OCI-LY7 (cell line): ENCODE results near the gene ITGB8. TPM values are rescaled to one million over a fixed set of nuclear protein-coding genes. Genes with fewer than 3 reads are reported as not detected.

Experiments
- BruUV-seq: library from RNA; stranded (reverse); fragments of 400-500 nt; replicated peaks from 2 replicates; lab custom pipeline; 2021; lab: Mats Ljungman, UMichigan
- CTCF ChIA-PET: fragments of 300-600 bp; sonication (Branson Sonifier 250); formaldehyde crosslinking; loops from one replicate; lab custom pipeline; 2022; ENCODE audit warnings: antibody characterized with exemption; ENCODE audit not compliant: unreplicated experiment; lab: Charles Lee
- POLR2A ChIA-PET: fragments of 300-600 bp; sonication (Branson Sonifier 250); formaldehyde crosslinking; loops from one replicate; lab custom pipeline; 2022; ENCODE audit warnings: antibody characterized with exemption; lab: Charles Lee
- DNase-seq: peaks from one replicate; pipeline ENCODE4 v3.0.0-alpha.2; 2015; ENCODE audit warnings: low spot score
- H2AFZ ChIP-seq: fragments of 200-600 bp; sonication (generic), shearing (Covaris generic); 2 replicates; pipeline ENCODE4 v1.6.1; 2014; ENCODE audit warnings: mild to moderate bottlenecking, antibody characterized with exemption, low read length, moderate library complexity
- H3K27ac ChIP-seq: fragments of 200-600 bp; sonication (generic); 2 replicates; pipeline ENCODE4 v1.5.1; 2014; ENCODE audit warnings: mixed run types, low read depth, mild to moderate bottlenecking, moderate library complexity, low read length, inconsistent platforms; ENCODE audit not compliant: poor library complexity, severe bottlenecking
- H3K36me3 ChIP-seq: fragments of 200-600 bp; sonication (generic); 2 replicates; pipeline ENCODE4 v1.6.1; 2014; ENCODE audit warnings: mild to moderate bottlenecking, antibody characterized with exemption, low read length, moderate library complexity, mixed read lengths; ENCODE audit not compliant: insufficient read depth
- H3K4me1 ChIP-seq: fragments of 200-600 bp; sonication (generic); 2 replicates; pipeline ENCODE4 v1.5.1; 2014; ENCODE audit warnings: mild to moderate bottlenecking, low read length; ENCODE audit not compliant: insufficient read depth, poor library complexity, severe bottlenecking
- H3K4me2 ChIP-seq: fragments of 200-600 bp; sonication (generic); 2 replicates; pipeline ENCODE4 v1.6.1; 2014; ENCODE audit warnings: mild to moderate bottlenecking, low read length
- H3K4me3 ChIP-seq: fragments of 200-600 bp; sonication (generic); 2 replicates; pipeline ENCODE4 v1.5.1; 2014; ENCODE audit warnings: mild to moderate bottlenecking, low read depth, low read length; ENCODE audit not compliant: poor library complexity, severe bottlenecking
- H3K79me2 ChIP-seq: fragments of 200-600 bp; sonication (generic); 2 replicates; pipeline ENCODE4 v1.6.1; 2016; ENCODE audit warnings: low read depth, mild to moderate bottlenecking, low read length, moderate library complexity, mixed read lengths; ENCODE audit not compliant: insufficient read depth
- H3K9me2 ChIP-seq: fragments of 200-600 bp; sonication (generic); 2 replicates; pipeline ENCODE4 v1.6.1; 2016; ENCODE audit warnings: mild to moderate bottlenecking, low read length, mixed read lengths; ENCODE audit not compliant: insufficient read depth
- H3K9me3 ChIP-seq: fragments of 200-600 bp; sonication (generic); 2 replicates; pipeline ENCODE4 v1.6.1; 2014; ENCODE audit warnings: mild to moderate bottlenecking, mixed run types, low read length, mixed read lengths
- H4K20me1 ChIP-seq: fragments of 200-600 bp; sonication (generic); 2 replicates; pipeline ENCODE4 v1.6.1; 2014; ENCODE audit warnings: mild to moderate bottlenecking, antibody characterized with exemption, low read length, moderate library complexity, mixed read lengths; ENCODE audit not compliant: insufficient read depth
- CTCF ChIP-seq: fragments of 200-600 bp; sonication (generic); conservative IDR thresholded peaks from 2 replicates; pipeline ENCODE4 v1.5.1; 2014; ENCODE audit warnings: mild to moderate bottlenecking, antibody characterized with exemption, low read length, moderate library complexity, mixed read lengths
- EZH2phosphoT487 ChIP-seq: fragments of 200-600 bp; sonication (generic); IDR thresholded peaks from 2 replicates; pipeline ENCODE4 v1.6.1; 2018; ENCODE audit warnings: low read depth, borderline replicate concordance, mild to moderate bottlenecking, mixed run types, antibody characterized with exemption, low read length, moderate library complexity, mixed read lengths
- intact Hi-C: fragments of 100-400 bp; cut with micrococcal nuclease; formaldehyde crosslinking; loops from one replicate; pipeline ENCODE4 v1.10.0; 2022; ENCODE audit not compliant: unreplicated experiment
- total RNA-seq, 2 experiments: library from RNA; depleted of rRNA in 1 of 2; stranded (reverse); fragments of >200 nt in 1 of 2; shearing (Covaris generic) in 1 of 2; gene quantifications; 2 replicates each; pipeline ENCODE4 v1.2.3, GENCODE V29; 2014 to 2022

The ITGB8 gene
- total RNA-seq, 2 experiments from 2014 or later = not detected

GRCh38 chr7:20438694-20439376, 108.1 kb downstream of the ITGB8 start:
- ChIA-PET CTCF (no interaction called here), POLR2A (interaction anchor here (0.7 kb wide), 1 partner anchor 10 kb away, joined by 4 read pairs; no protein-coding TSS in a partner anchor)
- no peaks in the 10 kb centered on the region for H3K9me2 ChIP-seq
- DNase-seq = peak; percentile 20
- H3K4me1 ChIP-seq = peaks cover 11% of the 10 kb centered on the region
- TF ChIP-seq EZH2phosphoT487 = no peak
- 0 out of 2 replicates have a peak overlapping the region, but pooled peaks have one; percentile 7 for H2AFZ ChIP-seq
- H3K9me3 ChIP-seq = no peaks in the 10 kb centered on the region
- H3K36me3 ChIP-seq = no peaks in the 10 kb centered on the region
- no peaks in the 10 kb centered on the region for H3K79me2 ChIP-seq
- no peaks in the 10 kb centered on the region for H4K20me1 ChIP-seq
- H3K27ac ChIP-seq = no peak overlapping the region
- H3K4me2 ChIP-seq = peak overlapping the region; percentile 45
- BruUV-seq = no TSS peak
- intact Hi-C loops = no loop called here
- H3K4me3 ChIP-seq = no peak overlapping the region

- H3K9me2 ChIP-seq = no peaks in the 10 kb centered on the region
- POLR2A ChIA-PET = interaction anchor here (0.7 kb wide), 1 partner anchor 10 kb away, joined by 4 read pairs; no protein-coding TSS in a partner anchor
- no peaks in the 10 kb centered on the region for H3K9me3 ChIP-seq
- no peaks in the 10 kb centered on the region for H3K79me2 ChIP-seq
- no peaks in the 10 kb centered on the region for H4K20me1 ChIP-seq
- no peak overlapping the region for H2AFZ ChIP-seq
- no peak overlapping the region for H3K4me3 ChIP-seq
- peaks cover 11% of the 10 kb centered on the region for H3K4me1 ChIP-seq
- intact Hi-C loops = loop anchor here (10.0 kb wide), 1 partner anchor 695 kb away; no protein-coding TSS in a partner anchor
- DNase-seq = no peak
- H3K27ac ChIP-seq = no peak overlapping the region
- no peak overlapping the region for H3K4me2 ChIP-seq
- no peaks in the 10 kb centered on the region for H3K36me3 ChIP-seq
- TF ChIP-seq EZH2phosphoT487 (no peak), CTCF (no peak)
- CTCF ChIA-PET = no interaction called here
- BruUV-seq = no TSS peak
Measured at GRCh38 chr7:20439416-20440185, 108.9 kb downstream of the ITGB8 start.

- no peaks in the 10 kb centered on the region for H3K9me3 ChIP-seq
- no peaks in the 10 kb centered on the region for H3K36me3 ChIP-seq
- H3K9me2 ChIP-seq = no peaks in the 10 kb centered on the region
- H3K4me1 ChIP-seq = peaks cover 11% of the 10 kb centered on the region
- BruUV-seq = no TSS peak
- CTCF ChIA-PET = no interaction called here
- no peaks in the 10 kb centered on the region for H4K20me1 ChIP-seq
- H3K27ac ChIP-seq = no peak overlapping the region
- H2AFZ ChIP-seq = no peak overlapping the region
- TF ChIP-seq EZH2phosphoT487 = no peak
- peak; percentile 83 for TF ChIP-seq CTCF
- H3K4me3 ChIP-seq = no peak overlapping the region
- no peaks in the 10 kb centered on the region for H3K79me2 ChIP-seq
- POLR2A ChIA-PET = interaction anchor here (0.6 kb wide), 2 partner anchors 25 to 750 kb away, joined by 3 read pairs; no protein-coding TSS in a partner anchor
- intact Hi-C loops = loop anchor here (10.0 kb wide), 1 partner anchor 696 kb away; no protein-coding TSS in a partner anchor
- no peak overlapping the region for H3K4me2 ChIP-seq
- peak; percentile 27 for DNase-seq
Measured at GRCh38 chr7:20440472-20441105, 109.9 kb downstream of the ITGB8 start.
